MCF 10A (cell line): ENCODE measurements around the gene KCNJ15. TPM values are rescaled to one million over a fixed set of nuclear protein-coding genes. Genes with fewer than 3 reads are reported as not detected.

Source experiments
- BruUV-seq: library from RNA; stranded (reverse); fragments of 400-500 nt; replicated peaks from 2 replicates; lab custom pipeline; 2021; lab: Mats Ljungman, UMichigan
- CTCF ChIA-PET: fragments of 300-600 bp; sonication (Branson Sonifier 250); formaldehyde crosslinking; extraction: SDS; loops from one replicate; lab custom pipeline; 2021; ENCODE audit warnings: antibody characterized with exemption, inconsistent platforms; lab: Yijun Ruan, JAX
- POLR2A ChIA-PET: fragments of 300-600, 350-650 bp; sonication (Branson Sonifier 250); formaldehyde crosslinking; extraction: SDS; loops from one replicate; lab custom pipeline; 2020; ENCODE audit warnings: antibody characterized with exemption, inconsistent platforms; lab: Yijun Ruan, JAX
- DNase-seq: peaks from one replicate; pipeline ENCODE4 v3.0.0-alpha.2; 2018; ENCODE audit not compliant: unreplicated experiment
- H3K27ac Mint-ChIP-seq: one replicate; pipeline ENCODE4 v1.8.0; 2022; ENCODE audit warnings: mild to moderate bottlenecking, low read depth, mixed read lengths; ENCODE audit not compliant: unreplicated experiment
- H3K27me3 Mint-ChIP-seq: one replicate; pipeline ENCODE4 v1.8.0; 2022; ENCODE audit warnings: mixed read lengths; ENCODE audit not compliant: insufficient read depth, unreplicated experiment
- H3K36me3 Mint-ChIP-seq: one replicate; pipeline ENCODE4 v1.8.0; 2022; ENCODE audit warnings: mild to moderate bottlenecking, moderate library complexity, mixed read lengths; ENCODE audit not compliant: insufficient read depth, unreplicated experiment
- H3K4me1 Mint-ChIP-seq: one replicate; pipeline ENCODE4 v1.8.0; 2022; ENCODE audit warnings: mixed read lengths; ENCODE audit not compliant: insufficient read depth, unreplicated experiment
- H3K4me3 Mint-ChIP-seq: one replicate; pipeline ENCODE4 v1.8.0; 2022; ENCODE audit warnings: mild to moderate bottlenecking, moderate library complexity, mixed read lengths; ENCODE audit not compliant: unreplicated experiment
- H3K9me3 Mint-ChIP-seq: one replicate; pipeline ENCODE4 v1.8.0; 2022; ENCODE audit warnings: mixed read lengths; ENCODE audit not compliant: unreplicated experiment
- CTCF ChIP-seq: fragments of 200-600 bp; IDR thresholded peaks from one replicate; pipeline ENCODE4 v1.8.0; 2022; ENCODE audit warnings: antibody characterized with exemption, mild to moderate bottlenecking; ENCODE audit not compliant: unreplicated experiment
- intact Hi-C: fragments of 100-400 bp; cut with micrococcal nuclease; formaldehyde crosslinking; loops from 2 replicates; pipeline ENCODE4 v1.14.1; 2022
- total RNA-seq: library from RNA; stranded (reverse); gene quantifications from 2 replicates; pipeline ENCODE4 v1.2.3, GENCODE V29; 2022

KCNJ15 gene
- total RNA-seq, 1 experiment from 2014 or later: 2.2 TPM

GRCh38 chr21:38333301-38334272 is 76.8 kb downstream of the KCNJ15 start:
- ChIA-PET CTCF (interaction anchor here (0.6 to 1.6 kb wide), 3 partner anchors 22 to 198 kb away, joined by 3 read pairs; no protein-coding TSS in a partner anchor), POLR2A (no interaction called here)
- Mint-ChIP-seq H3K4me1 (no peaks in the 10 kb centered on the region), H3K9me3 (no peaks in the 10 kb centered on the region), H3K36me3 (no peaks in the 10 kb centered on the region), H3K4me3 (no peak overlapping the region), H3K27ac (no peak overlapping the region), H3K27me3 (no peaks in the 10 kb centered on the region)
- no TSS peak for BruUV-seq
- intact Hi-C loops: no loop called here
- peak; percentile 8 for TF ChIP-seq CTCF
- peak; percentile 36 for DNase-seq

- no peak for DNase-seq
- Mint-ChIP-seq H3K4me3 (no peak overlapping the region), H3K9me3 (no peaks in the 10 kb centered on the region), H3K27ac (no peak overlapping the region), H3K36me3 (no peaks in the 10 kb centered on the region), H3K27me3 (no peaks in the 10 kb centered on the region), H3K4me1 (no peaks in the 10 kb centered on the region)
- intact Hi-C loops: no loop called here
- CTCF ChIA-PET: interaction anchor here (0.6 kb wide), 1 partner anchor 169 kb away, joined by 5 read pairs; no protein-coding TSS in a partner anchor
- TF ChIP-seq CTCF: no peak
- no TSS peak for BruUV-seq
- POLR2A ChIA-PET: no interaction called here
Measured at GRCh38 chr21:38334866-38335265, 78.1 kb downstream of the KCNJ15 start.

GRCh38 chr21:38337793-38338192 is 81.0 kb downstream of the KCNJ15 start:
- intact Hi-C loops: no loop called here
- H3K4me1 Mint-ChIP-seq: peaks cover 6% of the 10 kb centered on the region
- TF ChIP-seq CTCF: no peak
- no TSS peak for BruUV-seq
- H3K4me3 Mint-ChIP-seq: no peak overlapping the region
- no peaks in the 10 kb centered on the region for H3K27me3 Mint-ChIP-seq
- H3K27ac Mint-ChIP-seq: no peak overlapping the region
- ChIA-PET POLR2A (interaction anchor here (0.6 kb wide), 2 partner anchors 638 to 1210 kb away, joined by 3 to 5 read pairs; no protein-coding TSS in a partner anchor), CTCF (interaction anchor here (1.2 kb wide), 1 partner anchor 18 kb away, joined by 3 read pairs; no protein-coding TSS in a partner anchor)
- no peak for DNase-seq
- no peaks in the 10 kb centered on the region for H3K9me3 Mint-ChIP-seq
- peaks cover 3% of the 10 kb centered on the region for H3K36me3 Mint-ChIP-seq

- DNase-seq: no peak
- ChIA-PET CTCF (no interaction called here), POLR2A (no interaction called here)
- no TSS peak for BruUV-seq
- Mint-ChIP-seq H3K27me3 (no peaks in the 10 kb centered on the region), H3K9me3 (no peaks in the 10 kb centered on the region), H3K4me1 (peaks cover 20% of the 10 kb centered on the region), H3K4me3 (no peak overlapping the region), H3K36me3 (peaks cover 4% of the 10 kb centered on the region), H3K27ac (no peak overlapping the region)
- intact Hi-C loops: no loop called here
- no peak for TF ChIP-seq CTCF
Measured at GRCh38 chr21:38340131-38340530, 83.3 kb downstream of the KCNJ15 start.
